Measurements from ENCODE around the gene SPAG9. TPM values are rescaled to one million over a fixed set of nuclear protein-coding genes. Genes with fewer than 3 reads are reported as not detected.

Gene SPAG9
- total and polyA plus RNA-seq, 5 experiments from 2014 or later, result 2.1 to 58.0 (median 3.9) TPM

GRCh38 chr17:51065466-51065865, 55.2 kb downstream of the SPAG9 start:
- Mint-ChIP-seq H3K4me3 (no peak overlapping the region), H3K27ac (no peak overlapping the region), H3K4me1 (peaks cover 15 to 36% (median 26%) of the 10 kb centered on the region in 4 donors), H3K36me3 (peaks cover 0 to 19% (median 4%) of the 10 kb centered on the region in 3 donors), H3K9me3 (no peaks in the 10 kb centered on the region), H3K27me3 (no peaks in the 10 kb centered on the region)
- ATAC-seq (no peak), DNase-seq (no peak)
- POLR2A ChIA-PET, result interaction anchor here (1.7 kb wide), 1 partner anchor 10 kb away, joined by 4 read pairs; no protein-coding TSS in a partner anchor

GRCh38 chr17:51064061-51064735, 56.5 kb downstream of the SPAG9 start:
- no peak for ATAC-seq
- no peak for DNase-seq
- H3K9me3 Mint-ChIP-seq, result no peaks in the 10 kb centered on the region
- H3K36me3 Mint-ChIP-seq, result peaks cover 0 to 16% (median 4%) of the 10 kb centered on the region in 3 donors
- no peak overlapping the region for H3K27ac Mint-ChIP-seq
- H3K4me1 Mint-ChIP-seq, result peaks cover 13 to 38% (median 24%) of the 10 kb centered on the region in 4 donors
- H3K4me3 Mint-ChIP-seq, result no peak overlapping the region
- POLR2A ChIA-PET, result interaction anchor here (0.5 kb wide), 1 partner anchor 157 kb away, joined by 3 read pairs; no protein-coding TSS in a partner anchor
- no peaks in the 10 kb centered on the region for H3K27me3 Mint-ChIP-seq

- POLR2A ChIA-PET, result interaction anchor here (0.7 kb wide), 1 partner anchor 672 kb away, joined by 5 read pairs; no protein-coding TSS in a partner anchor
Observed at GRCh38 chr17:51060396-51060795, 60.3 kb downstream of the SPAG9 start.

GRCh38 chr17:51059781-51060180, 60.9 kb downstream of the SPAG9 start:
- Mint-ChIP-seq H3K27ac (peak overlapping the region in 1 of 10 donors; percentile 51), H3K9me3 (no peaks in the 10 kb centered on the region), H3K27me3 (no peaks in the 10 kb centered on the region), H3K4me1 (peaks cover 6 to 35% (median 21%) of the 10 kb centered on the region in 4 donors), H3K36me3 (peaks cover 0 to 14% (median 0%) of the 10 kb centered on the region in 3 donors), H3K4me3 (no peak overlapping the region)
- ATAC-seq, result no peak
- POLR2A ChIA-PET, result interaction anchor here (0.7 kb wide), 1 partner anchor 671 kb away, joined by 5 read pairs; no protein-coding TSS in a partner anchor
- no peak for DNase-seq

More at GRCh38 chr17:51060396-51060795, 60.3 kb downstream of the SPAG9 start:
- Mint-ChIP-seq H3K36me3 (peaks cover 0 to 13% (median 0%) of the 10 kb centered on the region in 3 donors), H3K4me3 (no peak overlapping the region), H3K27me3 (no peaks in the 10 kb centered on the region), H3K27ac (peak overlapping the region in 1 of 10 donors; percentile 51), H3K9me3 (no peaks in the 10 kb centered on the region), H3K4me1 (peaks cover 6 to 35% (median 22%) of the 10 kb centered on the region in 4 donors)
- ATAC-seq (no peak), DNase-seq (no peak)

- Mint-ChIP-seq H3K36me3 (peaks cover 0 to 10% (median 0%) of the 10 kb centered on the region in 3 donors), H3K4me3 (no peak overlapping the region), H3K27ac (no peak overlapping the region), H3K9me3 (no peaks in the 10 kb centered on the region), H3K4me1 (peaks cover 4 to 28% (median 15%) of the 10 kb centered on the region in 4 donors), H3K27me3 (no peaks in the 10 kb centered on the region)
- no peak for DNase-seq
- ATAC-seq, result no peak
- POLR2A ChIA-PET, result interaction anchor here (0.5 kb wide), 1 partner anchor 25 kb away, joined by 3 read pairs; no protein-coding TSS in a partner anchor
Observed at GRCh38 chr17:51057534-51057933, 63.1 kb downstream of the SPAG9 start.

GRCh38 chr17:51056813-51057510, 63.7 kb downstream of the SPAG9 start:
- Mint-ChIP-seq H3K9me3 (no peaks in the 10 kb centered on the region), H3K4me3 (no peak overlapping the region), H3K4me1 (peaks cover 1 to 24% (median 15%) of the 10 kb centered on the region in 4 donors), H3K36me3 (peaks cover 0 to 12% (median 2%) of the 10 kb centered on the region in 3 donors), H3K27me3 (no peaks in the 10 kb centered on the region), H3K27ac (peak overlapping the region in 3 of 10 donors; percentile 24 to 85 (median 43))
- DNase-seq, result peak in 7 of 10 donors; percentile 9 to 48 (median 23)
- ATAC-seq, result peak; percentile 58 to 66
- POLR2A ChIA-PET, result interaction anchor here (0.5 kb wide), 1 partner anchor 26 kb away, joined by 3 read pairs; no protein-coding TSS in a partner anchor

- DNase-seq (no peak), ATAC-seq (no peak)
- Mint-ChIP-seq H3K36me3 (peaks cover 0 to 12% (median 2%) of the 10 kb centered on the region in 3 donors), H3K9me3 (no peaks in the 10 kb centered on the region), H3K27ac (no peak overlapping the region), H3K4me1 (peaks cover 1 to 24% (median 18%) of the 10 kb centered on the region in 4 donors), H3K4me3 (no peak overlapping the region), H3K27me3 (no peaks in the 10 kb centered on the region)
- POLR2A ChIA-PET, result no interaction called here
Observed at GRCh38 chr17:51054748-51055147, 65.9 kb downstream of the SPAG9 start.

- H3K36me3 Mint-ChIP-seq, result peaks cover 0 to 12% (median 2%) of the 10 kb centered on the region in 3 donors
- POLR2A ChIA-PET, result no interaction called here
- no peak overlapping the region for H3K27ac Mint-ChIP-seq
- no peaks in the 10 kb centered on the region for H3K9me3 Mint-ChIP-seq
- H3K4me3 Mint-ChIP-seq, result no peak overlapping the region
- no peaks in the 10 kb centered on the region for H3K27me3 Mint-ChIP-seq
- DNase-seq (no peak), ATAC-seq (no peak)
- H3K4me1 Mint-ChIP-seq, result peaks cover 0 to 30% (median 9%) of the 10 kb centered on the region in 4 donors
Observed at GRCh38 chr17:51052235-51052634, 68.4 kb downstream of the SPAG9 start.

GRCh38 chr17:51050291-51051033, 70.2 kb downstream of the SPAG9 start:
- Mint-ChIP-seq H3K36me3 (peaks cover 0 to 10% (median 2%) of the 10 kb centered on the region in 3 donors), H3K27me3 (no peaks in the 10 kb centered on the region), H3K4me3 (peak overlapping the region in 1 of 10 donors; percentile 39), H3K9me3 (no peaks in the 10 kb centered on the region), H3K27ac (peak overlapping the region in 2 of 10 donors; percentile 74 to 76), H3K4me1 (peaks cover 0 to 23% (median 4%) of the 10 kb centered on the region in 4 donors)
- DNase-seq, result no peak
- POLR2A ChIA-PET, result no interaction called here
- ATAC-seq, result no peak

GRCh38 chr17:51046514-51047384, 73.9 kb downstream of the SPAG9 start:
- Mint-ChIP-seq H3K4me1 (peaks cover 0 to 21% (median 4%) of the 10 kb centered on the region in 4 donors), H3K36me3 (peaks cover 0 to 11% (median 4%) of the 10 kb centered on the region in 3 donors), H3K27me3 (no peaks in the 10 kb centered on the region), H3K9me3 (no peaks in the 10 kb centered on the region), H3K27ac (no peak overlapping the region), H3K4me3 (no peak overlapping the region)
- POLR2A ChIA-PET, result no interaction called here
- DNase-seq (no peak), ATAC-seq (no peak)

GRCh38 chr17:51046046-51046445, 74.6 kb downstream of the SPAG9 start:
- H3K36me3 Mint-ChIP-seq, result peaks cover 0 to 15% (median 4%) of the 10 kb centered on the region in 3 donors
- ATAC-seq, result no peak

More at GRCh38 chr17:51046046-51046445, 74.6 kb downstream of the SPAG9 start:
- H3K9me3 Mint-ChIP-seq, result no peaks in the 10 kb centered on the region
- no peak overlapping the region for H3K27ac Mint-ChIP-seq
- POLR2A ChIA-PET, result interaction anchor here (0.5 kb wide), 1 partner anchor 341 kb away, joined by 4 read pairs; no protein-coding TSS in a partner anchor
- no peaks in the 10 kb centered on the region for H3K27me3 Mint-ChIP-seq
- no peak for DNase-seq
- H3K4me3 Mint-ChIP-seq, result no peak overlapping the region
- H3K4me1 Mint-ChIP-seq, result peaks cover 0 to 21% (median 4%) of the 10 kb centered on the region in 4 donors

Measured in naive thymus-derived CD8-positive, alpha-beta T cell (primary cell).